ENCODE data around the gene SCEL. TPM values are rescaled to one million over a fixed set of nuclear protein-coding genes. Genes with fewer than 3 reads are reported as not detected.
"Not testable (repeated sequence)": the region's sequence is repeated elsewhere in the genome, so short reads cannot be mapped to it uniquely, and the experiment has no call there.

The SCEL gene
- total and polyA plus RNA-seq, 7 donors: 0.04 TPM; not detected in 5

GRCh38 chr13:77513719-77514335 lies 21.7 kb upstream of the SCEL start:
- H3K9me3 ChIP-seq: no peaks in the 10 kb centered on the region
- WGBS, 3 donors: 75 to 85% (median 79%) methylated on average over 2 of the region's 2 CpGs
- no peak for DNase-seq

GRCh38 chr13:77514336-77514726 lies 21.2 kb upstream of the SCEL start:
- Histone ChIP-seq H3K36me3 (ENCODE audit: insufficient read depth in 1 of 2, low read depth in 1 of 2) (no peaks in the 10 kb centered on the region), H3K4me1 (no peaks in the 10 kb centered on the region), H3K4me3 (no peak overlapping the region), H3K9me3 (no peaks in the 10 kb centered on the region), H3K27me3 (ENCODE audit: insufficient read depth in 3 of 3, low read length in 2 of 3) (no peaks in the 10 kb centered on the region), H3K27ac (no peak overlapping the region)
- no peak for TF ChIP-seq CTCF (IDR thresholded peaks at IDR 0.05)
- intact Hi-C loops (cut with DNase I): no loop called here
- ATAC-seq (no peak), DNase-seq (no peak)
- WGBS, 3 donors: 36 to 88% (median 81%) methylated on average over 1 of the region's 1 CpG

More at GRCh38 chr13:77513719-77514335, 21.7 kb upstream of the SCEL start:
- intact Hi-C loops (cut with DNase I): no loop called here
- ATAC-seq: no peak
- Histone ChIP-seq H3K4me1 (no peaks in the 10 kb centered on the region), H3K4me3 (no peak overlapping the region), H3K36me3 (ENCODE audit: insufficient read depth in 1 of 2, low read depth in 1 of 2) (no peaks in the 10 kb centered on the region), H3K27me3 (ENCODE audit: insufficient read depth in 3 of 3, low read length in 2 of 3) (no peaks in the 10 kb centered on the region), H3K27ac (no peak overlapping the region)
- no peak for TF ChIP-seq CTCF (IDR thresholded peaks at IDR 0.05)

- no peak for TF ChIP-seq CTCF (IDR thresholded peaks at IDR 0.05)
- Histone ChIP-seq H3K4me1 (no peaks in the 10 kb centered on the region), H3K27me3 (ENCODE audit: insufficient read depth in 3 of 3, low read length in 2 of 3) (no peaks in the 10 kb centered on the region), H3K9me3 (no peaks in the 10 kb centered on the region), H3K4me3 (no peak overlapping the region), H3K36me3 (ENCODE audit: insufficient read depth in 1 of 2, low read depth in 1 of 2) (no peaks in the 10 kb centered on the region), H3K27ac (no peak overlapping the region)
- ATAC-seq (no peak), DNase-seq (no peak)
- WGBS, 3 donors: 84 to 87% (median 86%) methylated on average over 2 of the region's 2 CpGs
- intact Hi-C loops (cut with DNase I): no loop called here
These were observed 19.7 kb upstream of the SCEL start for GRCh38 chr13:77515785-77516184.

- no peak overlapping the region for H3K4me3 ChIP-seq
- no peak overlapping the region for H3K27ac ChIP-seq
- ATAC-seq (no peak), DNase-seq (no peak)
- no peaks in the 10 kb centered on the region for H3K9me3 ChIP-seq
- intact Hi-C loops (cut with DNase I): no loop called here
- H3K36me3 ChIP-seq (ENCODE audit: insufficient read depth in 1 of 2, low read depth in 1 of 2): no peaks in the 10 kb centered on the region
- no peaks in the 10 kb centered on the region for H3K27me3 ChIP-seq (ENCODE audit: insufficient read depth in 3 of 3, low read length in 2 of 3)
- 63 to 77% (median 63%) methylated on average over 4 of the region's 4 CpGs for WGBS, 3 donors
- no peaks in the 10 kb centered on the region for H3K4me1 ChIP-seq
- TF ChIP-seq CTCF (IDR thresholded peaks at IDR 0.05): no peak
These were observed 19.1 kb upstream of the SCEL start for GRCh38 chr13:77516342-77516789.

GRCh38 chr13:77518266-77518665 lies 17.2 kb upstream of the SCEL start:
- ATAC-seq: no peak
- Histone ChIP-seq H3K27ac (no peak overlapping the region), H3K36me3 (ENCODE audit: insufficient read depth in 1 of 2, low read depth in 1 of 2) (no peaks in the 10 kb centered on the region), H3K4me1 (no peaks in the 10 kb centered on the region), H3K4me3 (no peak overlapping the region), H3K9me3 (no peaks in the 10 kb centered on the region), H3K27me3 (ENCODE audit: insufficient read depth in 3 of 3, low read length in 2 of 3) (no peaks in the 10 kb centered on the region)
- TF ChIP-seq CTCF (IDR thresholded peaks at IDR 0.05): no peak
- intact Hi-C loops (cut with DNase I): no loop called here
- DNase-seq: no peak

GRCh38 chr13:77519396-77519795 lies 16.1 kb upstream of the SCEL start:
- ATAC-seq; H3K36me3 ChIP-seq (ENCODE audit: insufficient read depth in 1 of 2, low read depth in 1 of 2); H3K9me3 ChIP-seq; DNase-seq; H3K27ac ChIP-seq; H3K27me3 ChIP-seq (ENCODE audit: insufficient read depth in 3 of 3, low read length in 2 of 3); H3K4me3 ChIP-seq; intact Hi-C loops (cut with DNase I); H3K4me1 ChIP-seq: not testable (repeated sequence)
- WGBS, 3 donors: 96 to 100% (median 100%) methylated on average over 1 of the region's 1 CpG
